GM23248 (cell line): ENCODE measurements around the gene FIS1.

Experiments used
- EZH2 ChIP-seq: fragments of 200-600 bp; sonication (generic); IDR thresholded peaks from 2 replicates; pipeline ENCODE4 v1.6.1; 2018; ENCODE audit warnings: antibody characterized with exemption, mild to moderate bottlenecking; ENCODE audit not compliant: insufficient read depth, poor library complexity, severe bottlenecking
- EZH2phosphoT487 ChIP-seq: fragments of 200-600 bp; sonication (generic); IDR thresholded peaks from 2 replicates; pipeline ENCODE4 v1.6.1; 2018; ENCODE audit warnings: antibody characterized with exemption, moderate library complexity, mild to moderate bottlenecking, low read depth; ENCODE audit not compliant: insufficient read depth

DNA sequence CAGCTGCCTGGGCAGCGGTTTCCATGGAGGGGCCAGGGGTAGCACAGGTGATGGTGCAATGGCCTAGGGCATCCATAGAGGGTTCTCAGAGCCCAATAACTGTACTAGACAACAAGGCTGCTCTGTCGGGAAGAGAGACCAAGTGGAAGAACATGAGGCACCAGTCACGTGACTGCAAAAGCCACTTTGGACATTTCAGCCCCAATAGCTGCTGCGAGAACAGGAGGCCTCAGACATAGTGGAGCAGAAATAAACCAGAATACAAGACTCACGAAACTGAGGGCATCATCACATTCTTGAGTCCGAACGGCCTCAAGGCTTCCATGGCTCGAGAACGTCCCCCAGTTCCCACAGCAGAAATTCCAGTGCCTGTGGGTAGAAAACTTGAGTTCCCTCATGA lies 32.3 kb upstream of the FIS1 start:
- TF ChIP-seq EZH2 (no peak), EZH2phosphoT487 (no peak)
